ENCODE data around the gene SYT1.

The SYT1 gene

DNA sequence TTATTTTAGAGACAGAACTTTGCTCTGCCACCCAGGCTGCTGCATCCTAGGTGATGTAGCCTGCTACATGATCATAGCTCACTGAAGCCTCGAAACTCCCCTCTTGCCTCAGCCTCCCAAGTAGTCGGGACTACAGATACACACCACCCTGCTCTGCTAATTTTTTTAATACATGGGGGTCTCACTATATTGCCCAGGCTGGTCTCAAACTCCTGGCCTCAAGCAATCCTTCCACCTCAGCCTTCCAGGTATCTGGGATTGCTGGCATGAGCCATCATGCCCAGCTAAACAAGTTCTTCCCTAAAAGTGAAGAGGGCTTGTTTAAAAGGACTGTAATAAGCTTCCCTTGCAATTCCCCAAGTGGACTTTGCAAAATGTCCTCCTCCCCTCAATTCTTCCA lies 515.8 kb downstream of the SYT1 start:
- TF ChIP-seq, protein P1, sequence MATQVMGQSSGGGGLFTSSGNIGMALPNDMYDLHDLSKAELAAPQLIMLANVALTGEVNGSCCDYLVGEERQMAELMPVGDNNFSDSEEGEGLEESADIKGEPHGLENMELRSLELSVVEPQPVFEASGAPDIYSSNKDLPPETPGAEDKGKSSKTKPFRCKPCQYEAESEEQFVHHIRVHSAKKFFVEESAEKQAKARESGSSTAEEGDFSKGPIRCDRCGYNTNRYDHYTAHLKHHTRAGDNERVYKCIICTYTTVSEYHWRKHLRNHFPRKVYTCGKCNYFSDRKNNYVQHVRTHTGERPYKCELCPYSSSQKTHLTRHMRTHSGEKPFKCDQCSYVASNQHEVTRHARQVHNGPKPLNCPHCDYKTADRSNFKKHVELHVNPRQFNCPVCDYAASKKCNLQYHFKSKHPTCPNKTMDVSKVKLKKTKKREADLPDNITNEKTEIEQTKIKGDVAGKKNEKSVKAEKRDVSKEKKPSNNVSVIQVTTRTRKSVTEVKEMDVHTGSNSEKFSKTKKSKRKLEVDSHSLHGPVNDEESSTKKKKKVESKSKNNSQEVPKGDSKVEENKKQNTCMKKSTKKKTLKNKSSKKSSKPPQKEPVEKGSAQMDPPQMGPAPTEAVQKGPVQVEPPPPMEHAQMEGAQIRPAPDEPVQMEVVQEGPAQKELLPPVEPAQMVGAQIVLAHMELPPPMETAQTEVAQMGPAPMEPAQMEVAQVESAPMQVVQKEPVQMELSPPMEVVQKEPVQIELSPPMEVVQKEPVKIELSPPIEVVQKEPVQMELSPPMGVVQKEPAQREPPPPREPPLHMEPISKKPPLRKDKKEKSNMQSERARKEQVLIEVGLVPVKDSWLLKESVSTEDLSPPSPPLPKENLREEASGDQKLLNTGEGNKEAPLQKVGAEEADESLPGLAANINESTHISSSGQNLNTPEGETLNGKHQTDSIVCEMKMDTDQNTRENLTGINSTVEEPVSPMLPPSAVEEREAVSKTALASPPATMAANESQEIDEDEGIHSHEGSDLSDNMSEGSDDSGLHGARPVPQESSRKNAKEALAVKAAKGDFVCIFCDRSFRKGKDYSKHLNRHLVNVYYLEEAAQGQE (IDR thresholded peaks at IDR 0.05; ENCODE audit: insufficient read depth in 1 of 2, low read depth in 2 of 2, low read length in 2 of 2), result no peak
- TF ChIP-seq TAF1 (IDR thresholded peaks at IDR 0.05; ENCODE audit: borderline replicate concordance, insufficient read depth, low read length) (no peak), FOXP2 (optimal IDR thresholded peaks at IDR 0.05; ENCODE audit: borderline replicate concordance, extremely low read depth, extremely low read length, insufficient read depth) (no peak), SIN3A (IDR thresholded peaks at IDR 0.05; ENCODE audit: borderline replicate concordance, insufficient read depth, low read length) (no peak), POLR2AphosphoS5 (IDR thresholded peaks at IDR 0.05; ENCODE audit: low read depth, low read length) (no peak)

DNA sequence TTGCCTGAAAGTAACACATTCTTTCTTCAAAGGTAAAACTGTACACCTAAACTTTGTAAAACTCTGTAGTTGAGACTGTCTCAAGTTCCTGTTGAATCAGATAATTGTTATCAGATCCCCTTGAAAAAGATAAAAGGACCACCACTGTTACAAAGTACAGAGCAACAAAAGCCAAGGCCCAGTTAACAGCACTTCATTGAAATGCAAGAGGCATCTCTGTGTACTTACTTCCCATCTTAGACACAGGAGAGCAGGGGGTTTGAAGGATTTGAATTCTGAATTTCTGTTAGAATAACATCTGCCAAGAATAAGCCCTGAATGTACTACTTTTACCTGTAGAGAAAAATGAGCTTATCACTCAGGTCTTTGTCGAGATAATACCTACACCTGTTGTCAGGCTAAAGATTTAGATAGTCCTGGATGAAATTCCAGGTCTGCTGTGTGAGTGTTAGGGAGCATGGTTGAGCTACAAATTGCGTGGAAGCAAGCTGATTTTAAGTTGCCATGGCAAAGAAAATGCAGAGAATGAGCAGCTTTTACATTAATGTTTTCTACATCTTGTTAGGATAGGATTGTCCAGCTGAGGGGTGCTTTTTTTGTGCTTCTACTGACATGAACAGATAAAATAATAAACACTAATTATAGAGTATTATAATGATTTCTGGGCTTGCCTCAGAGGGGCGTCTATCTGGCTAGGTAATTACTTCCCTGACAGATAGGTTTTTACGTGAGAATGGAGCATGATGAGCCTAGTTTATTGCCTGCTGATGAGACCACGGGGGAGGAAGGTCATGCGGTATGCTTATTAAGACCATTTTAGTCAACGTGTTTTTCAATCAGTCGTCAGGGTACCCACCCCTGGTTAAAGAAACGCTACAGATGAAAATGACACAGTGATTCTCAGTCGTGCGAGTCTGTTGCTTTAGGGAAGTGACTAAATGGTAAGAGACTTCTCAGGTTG lies 517.0 kb downstream of the SYT1 start:
- TF ChIP-seq TAF1 (IDR thresholded peaks at IDR 0.05; ENCODE audit: borderline replicate concordance, insufficient read depth, low read length) (no peak), POLR2AphosphoS5 (IDR thresholded peaks at IDR 0.05; ENCODE audit: low read depth, low read length) (no peak), FOXP2 (optimal IDR thresholded peaks at IDR 0.05; ENCODE audit: borderline replicate concordance, extremely low read depth, extremely low read length, insufficient read depth) (no peak), SIN3A (IDR thresholded peaks at IDR 0.05; ENCODE audit: borderline replicate concordance, insufficient read depth, low read length) (no peak)
- TF ChIP-seq, protein P1 (IDR thresholded peaks at IDR 0.05; ENCODE audit: insufficient read depth in 1 of 2, low read depth in 2 of 2, low read length in 2 of 2), result no peak

DNA sequence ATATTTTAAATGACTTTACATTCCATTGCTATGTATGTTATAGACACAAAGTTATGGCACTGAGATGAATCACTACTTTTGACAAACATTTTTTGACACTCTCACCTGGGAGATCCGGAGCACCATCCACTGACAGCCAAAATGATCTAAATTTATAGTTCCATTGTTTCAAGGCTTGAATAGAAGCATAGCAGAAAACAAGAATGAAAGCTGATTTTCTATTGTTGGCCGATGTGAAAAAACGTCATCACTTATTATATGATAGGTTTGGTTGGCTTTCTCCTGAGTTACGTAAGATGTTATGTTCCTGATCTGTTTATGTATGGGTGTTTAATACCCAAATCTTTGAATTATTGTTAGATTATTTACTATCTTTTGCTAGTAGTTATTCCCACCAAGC lies 520.0 kb downstream of the SYT1 start:
- no peak for TF ChIP-seq FOXP2 (optimal IDR thresholded peaks at IDR 0.05; ENCODE audit: borderline replicate concordance, extremely low read depth, extremely low read length, insufficient read depth)
- no peak for TF ChIP-seq SIN3A (IDR thresholded peaks at IDR 0.05; ENCODE audit: borderline replicate concordance, insufficient read depth, low read length)
- TF ChIP-seq TAF1 (IDR thresholded peaks at IDR 0.05; ENCODE audit: borderline replicate concordance, insufficient read depth, low read length), result no peak
- TF ChIP-seq POLR2AphosphoS5 (IDR thresholded peaks at IDR 0.05; ENCODE audit: low read depth, low read length), result no peak
- TF ChIP-seq, protein P1 (IDR thresholded peaks at IDR 0.05; ENCODE audit: insufficient read depth in 1 of 2, low read depth in 2 of 2, low read length in 2 of 2), result no peak

DNA sequence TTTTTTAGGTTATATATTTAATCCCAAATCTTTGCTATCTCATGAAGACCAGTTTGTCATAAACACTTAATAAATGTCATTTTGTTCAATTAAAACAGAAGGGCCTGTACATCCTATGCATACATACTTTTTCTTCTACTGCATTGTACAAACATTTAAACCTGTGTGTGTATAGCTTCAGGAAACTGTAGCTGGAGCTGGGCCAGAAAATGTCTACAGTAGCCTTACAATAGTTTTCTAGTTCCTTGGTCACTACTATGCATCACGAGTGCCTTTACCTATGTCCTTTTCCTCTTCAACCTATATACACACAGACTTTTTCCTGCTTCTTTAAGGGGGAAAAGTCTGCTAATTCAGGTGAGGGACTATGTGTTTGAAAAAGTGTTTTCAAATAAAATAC lies 523.4 kb downstream of the SYT1 start:
- TF ChIP-seq TAF1 (IDR thresholded peaks at IDR 0.05; ENCODE audit: borderline replicate concordance, insufficient read depth, low read length) (no peak), FOXP2 (optimal IDR thresholded peaks at IDR 0.05; ENCODE audit: borderline replicate concordance, extremely low read depth, extremely low read length, insufficient read depth) (no peak), POLR2AphosphoS5 (IDR thresholded peaks at IDR 0.05; ENCODE audit: low read depth, low read length) (no peak), SIN3A (IDR thresholded peaks at IDR 0.05; ENCODE audit: borderline replicate concordance, insufficient read depth, low read length) (no peak)
- TF ChIP-seq, protein P1 (IDR thresholded peaks at IDR 0.05; ENCODE audit: insufficient read depth in 1 of 2, low read depth in 2 of 2, low read length in 2 of 2), result no peak
